IMR-90 (cell line): ENCODE data around the gene CEP68.

ENCODE experiments used
- CEBPB ChIP-seq: IDR thresholded peaks from 2 replicates; pipeline ENCODE4 v1.6.1; 2012; ENCODE audit warnings: low read depth, low read length, improper control_type of control experiment
- MAZ ChIP-seq: IDR thresholded peaks from 2 replicates; pipeline ENCODE4 v1.6.1; 2012; ENCODE audit warnings: low read depth, mild to moderate bottlenecking, low read length, improper control_type of control experiment, moderate library complexity, borderline replicate concordance
- POLR2A ChIP-seq: IDR thresholded peaks from 2 replicates; pipeline ENCODE4 v1.6.1; 2012; ENCODE audit warnings: mild to moderate bottlenecking, low read depth, low read length
- RAD21 ChIP-seq: IDR thresholded peaks from 2 replicates; pipeline ENCODE4 v1.6.1; 2012; ENCODE audit warnings: low read length, improper control_type of control experiment
- RCOR1 ChIP-seq: IDR thresholded peaks from 2 replicates; pipeline ENCODE4 v1.6.1; 2012; ENCODE audit warnings: mild to moderate bottlenecking, low read length, improper control_type of control experiment; ENCODE audit not compliant: insufficient replicate concordance
- SMC3 ChIP-seq: fragments of 150-350 bp; IDR thresholded peaks from 2 replicates; pipeline ENCODE4 v1.6.1; 2016; ENCODE audit warnings: low read depth, mild to moderate bottlenecking, antibody characterized with exemption, low read length, moderate library complexity
- TF ChIP-seq, protein P1 (sequence below): conservative IDR thresholded peaks from 2 replicates; pipeline ENCODE4 v1.5.1; 2012; ENCODE audit warnings: mild to moderate bottlenecking, low read depth, low read length, improper control_type of control experiment

DNA sequence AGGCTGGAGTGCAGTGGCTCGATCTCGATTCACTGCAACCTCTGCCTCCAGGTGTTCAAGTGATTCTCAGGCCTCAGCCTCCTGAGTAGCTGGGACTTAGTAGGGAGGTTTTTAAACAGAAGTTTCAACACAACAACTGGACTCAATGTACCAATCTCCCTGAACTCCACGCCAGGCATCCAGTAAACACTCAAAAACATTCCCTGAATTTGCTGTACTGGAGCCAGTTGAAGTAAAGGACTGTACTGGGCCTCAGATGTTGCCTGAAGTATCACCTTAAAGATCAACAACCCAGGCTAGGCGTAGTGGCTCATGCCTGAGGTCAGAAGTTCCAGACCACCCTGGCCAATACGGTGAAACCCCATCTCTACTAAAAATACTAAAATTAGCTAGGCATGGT lies 51.3 kb downstream of the CEP68 start:
- no peak for TF ChIP-seq RAD21
- TF ChIP-seq, protein P1, sequence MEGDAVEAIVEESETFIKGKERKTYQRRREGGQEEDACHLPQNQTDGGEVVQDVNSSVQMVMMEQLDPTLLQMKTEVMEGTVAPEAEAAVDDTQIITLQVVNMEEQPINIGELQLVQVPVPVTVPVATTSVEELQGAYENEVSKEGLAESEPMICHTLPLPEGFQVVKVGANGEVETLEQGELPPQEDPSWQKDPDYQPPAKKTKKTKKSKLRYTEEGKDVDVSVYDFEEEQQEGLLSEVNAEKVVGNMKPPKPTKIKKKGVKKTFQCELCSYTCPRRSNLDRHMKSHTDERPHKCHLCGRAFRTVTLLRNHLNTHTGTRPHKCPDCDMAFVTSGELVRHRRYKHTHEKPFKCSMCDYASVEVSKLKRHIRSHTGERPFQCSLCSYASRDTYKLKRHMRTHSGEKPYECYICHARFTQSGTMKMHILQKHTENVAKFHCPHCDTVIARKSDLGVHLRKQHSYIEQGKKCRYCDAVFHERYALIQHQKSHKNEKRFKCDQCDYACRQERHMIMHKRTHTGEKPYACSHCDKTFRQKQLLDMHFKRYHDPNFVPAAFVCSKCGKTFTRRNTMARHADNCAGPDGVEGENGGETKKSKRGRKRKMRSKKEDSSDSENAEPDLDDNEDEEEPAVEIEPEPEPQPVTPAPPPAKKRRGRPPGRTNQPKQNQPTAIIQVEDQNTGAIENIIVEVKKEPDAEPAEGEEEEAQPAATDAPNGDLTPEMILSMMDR: no peak
- TF ChIP-seq POLR2A: no peak
- no peak for TF ChIP-seq CEBPB
- TF ChIP-seq SMC3: no peak
- TF ChIP-seq MAZ: no peak
- TF ChIP-seq RCOR1: no peak
